ENCODE results near the gene SUGP1. TPM values are rescaled to one million over a fixed set of nuclear protein-coding genes. Genes with fewer than 3 reads are reported as not detected.
A peak's percentile ranks its signal among the peaks of the same experiment; 100 is the strongest.

SUGP1 gene
- total and polyA plus RNA-seq, 2 experiments from 2014 or later = 13.1 to 43.7 TPM

DNA sequence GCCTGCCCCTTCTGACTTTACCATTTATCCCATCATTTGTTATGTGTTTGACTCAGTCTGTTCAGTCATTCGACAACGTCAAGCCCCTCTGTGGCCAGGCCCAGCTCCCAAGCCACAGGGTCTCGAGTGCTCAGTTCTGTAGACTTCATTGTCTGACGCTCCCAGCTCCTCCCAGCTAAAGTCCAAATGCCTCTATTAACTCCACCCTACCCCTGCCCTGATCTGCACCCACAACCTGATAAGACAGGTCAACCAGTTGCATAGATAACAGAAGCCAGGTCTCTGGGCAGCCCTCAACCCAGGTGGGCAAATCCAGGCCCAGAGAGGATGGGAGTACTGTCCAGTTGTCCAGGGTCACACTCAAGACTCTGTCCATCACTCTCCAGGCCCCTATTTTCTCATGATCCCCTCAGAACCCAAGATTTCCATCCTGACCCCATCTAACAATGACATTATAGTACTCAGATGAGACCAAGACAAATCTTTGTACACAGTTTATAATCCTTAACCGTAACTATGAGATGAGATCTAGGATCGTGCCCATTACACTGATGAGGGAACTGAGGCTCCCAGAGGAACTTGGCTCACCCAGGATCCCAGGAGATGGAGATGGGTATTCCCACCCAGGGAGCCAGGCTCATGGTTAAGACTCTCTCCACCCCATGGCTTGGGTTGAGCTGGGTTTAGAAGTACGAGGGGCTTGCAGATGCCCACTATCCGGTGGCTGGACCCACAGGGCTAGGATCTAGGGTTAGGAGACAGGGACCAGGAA is 48.3 kb downstream of the SUGP1 start:
- Histone ChIP-seq H3K4me3 (no peak overlapping the region), H3K9me2 (replicated peaks; ENCODE audit: insufficient read depth) (no peaks in the 10 kb centered on the region), H3K79me2 (no peaks in the 10 kb centered on the region), H4K20me1 (ENCODE audit: insufficient read depth, poor library complexity, severe bottlenecking) (no peaks in the 10 kb centered on the region), H3K4me1 (ENCODE audit: insufficient read depth) (peaks cover 9% of the 10 kb centered on the region), H2AFZ (no peak overlapping the region), H3K27ac (no peak overlapping the region), H3K27me3 (no peaks in the 10 kb centered on the region), H3K9me3 (ENCODE audit: low read depth) (no peaks in the 10 kb centered on the region), H3K36me3 (replicated peaks; ENCODE audit: insufficient read depth, low read depth) (no peaks in the 10 kb centered on the region), H3K4me2 (peak overlapping the region; percentile 95)
- TF ChIP-seq, protein P1, sequence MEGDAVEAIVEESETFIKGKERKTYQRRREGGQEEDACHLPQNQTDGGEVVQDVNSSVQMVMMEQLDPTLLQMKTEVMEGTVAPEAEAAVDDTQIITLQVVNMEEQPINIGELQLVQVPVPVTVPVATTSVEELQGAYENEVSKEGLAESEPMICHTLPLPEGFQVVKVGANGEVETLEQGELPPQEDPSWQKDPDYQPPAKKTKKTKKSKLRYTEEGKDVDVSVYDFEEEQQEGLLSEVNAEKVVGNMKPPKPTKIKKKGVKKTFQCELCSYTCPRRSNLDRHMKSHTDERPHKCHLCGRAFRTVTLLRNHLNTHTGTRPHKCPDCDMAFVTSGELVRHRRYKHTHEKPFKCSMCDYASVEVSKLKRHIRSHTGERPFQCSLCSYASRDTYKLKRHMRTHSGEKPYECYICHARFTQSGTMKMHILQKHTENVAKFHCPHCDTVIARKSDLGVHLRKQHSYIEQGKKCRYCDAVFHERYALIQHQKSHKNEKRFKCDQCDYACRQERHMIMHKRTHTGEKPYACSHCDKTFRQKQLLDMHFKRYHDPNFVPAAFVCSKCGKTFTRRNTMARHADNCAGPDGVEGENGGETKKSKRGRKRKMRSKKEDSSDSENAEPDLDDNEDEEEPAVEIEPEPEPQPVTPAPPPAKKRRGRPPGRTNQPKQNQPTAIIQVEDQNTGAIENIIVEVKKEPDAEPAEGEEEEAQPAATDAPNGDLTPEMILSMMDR (IDR thresholded peaks at IDR 0.05; ENCODE audit: poor library complexity) = no peak
- TF ChIP-seq EZH2 (IDR thresholded peaks at IDR 0.05; ENCODE audit: borderline replicate concordance) (no peak), EZH2phosphoT487 (IDR thresholded peaks at IDR 0.05; ENCODE audit: low read depth, severe bottlenecking, unreplicated experiment) (no peak)
- DNase-seq (ENCODE audit: low spot score) = no peak
- WGBS (ENCODE audit: low lambda C conversion rate, missing lambda C conversion rate) = 93% methylated on average over 8 of the region's 8 CpGs

DNA sequence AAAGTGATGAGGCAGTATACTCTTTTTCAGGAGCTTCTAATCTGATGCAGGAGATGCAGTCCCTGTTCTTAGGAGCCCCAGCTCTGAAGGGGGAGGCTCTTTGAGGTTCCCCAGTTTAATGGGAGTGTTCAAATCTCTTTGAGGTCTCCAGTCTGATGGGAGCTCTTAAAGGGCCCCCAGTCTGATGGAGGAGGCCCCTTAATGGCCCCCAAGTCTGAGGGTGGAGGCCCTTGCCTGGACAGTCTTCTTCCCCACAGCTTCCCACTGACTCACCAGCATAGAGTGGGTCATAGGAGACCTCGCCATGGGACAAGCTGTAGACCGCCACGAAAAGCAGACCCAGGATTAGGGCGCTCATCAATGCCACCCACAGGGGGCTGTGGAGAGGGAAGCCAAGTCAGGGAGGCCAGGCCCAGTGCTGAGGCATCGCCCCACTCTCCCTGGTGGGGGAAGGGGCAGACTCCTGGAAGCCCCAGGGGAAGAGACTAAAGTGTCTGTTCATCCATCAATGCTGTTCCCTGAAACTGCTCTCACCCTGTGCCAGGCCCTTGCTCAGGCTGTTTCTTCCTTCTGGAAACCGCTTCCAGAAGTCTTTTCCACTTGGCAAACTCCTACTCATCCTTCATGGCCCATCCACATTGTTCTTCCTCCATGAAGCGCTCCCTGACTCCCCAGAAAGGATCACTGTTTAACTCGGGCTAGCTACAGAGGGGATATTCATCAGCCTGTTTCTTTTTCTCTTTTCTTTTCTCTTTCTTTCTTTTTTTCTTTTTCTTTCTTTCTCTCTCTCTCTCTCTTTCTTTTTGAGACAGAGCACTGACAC is 49.3 kb downstream of the SUGP1 start:
- no peak overlapping the region for H3K27ac ChIP-seq

DNA sequence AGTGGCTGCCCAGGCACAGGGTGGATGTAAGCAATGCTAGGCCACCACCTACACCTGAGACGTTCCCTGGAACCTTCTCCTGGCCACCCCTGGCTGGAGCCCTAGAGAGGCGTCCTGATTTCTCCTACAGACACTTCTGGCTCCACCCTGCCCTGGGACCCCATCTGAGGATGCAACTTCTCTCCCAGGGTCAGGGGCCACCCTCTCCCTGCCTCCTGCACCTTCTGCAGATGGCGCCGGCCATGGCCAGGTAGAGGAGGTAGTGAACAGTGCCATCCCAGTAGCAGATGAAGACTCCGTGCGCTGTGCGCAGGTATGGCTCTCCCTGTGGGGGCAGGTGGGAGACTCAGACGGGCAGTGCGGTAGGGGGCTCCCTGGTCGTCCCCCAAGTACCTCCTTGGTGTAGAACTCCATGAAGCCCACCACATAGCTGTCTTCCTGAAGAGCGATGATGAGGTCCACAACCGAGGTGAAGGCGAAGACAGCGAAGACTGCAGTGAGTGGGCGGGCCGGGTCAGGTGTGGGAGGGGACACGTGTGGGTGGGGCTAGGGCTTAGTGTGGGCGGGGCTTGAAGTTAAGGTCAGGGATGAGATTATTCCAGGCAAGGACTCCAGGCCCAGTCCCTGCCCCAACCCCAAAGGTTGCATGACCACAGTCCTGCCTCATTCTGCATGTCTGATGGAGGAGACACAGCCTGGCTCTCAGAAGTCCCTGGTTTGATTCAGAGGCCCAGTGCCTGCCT is 50.2 kb downstream of the SUGP1 start:
- no peaks in the 10 kb centered on the region for H3K36me3 ChIP-seq (replicated peaks; ENCODE audit: insufficient read depth, low read depth)
- no peak for TF ChIP-seq EZH2phosphoT487 (IDR thresholded peaks at IDR 0.05; ENCODE audit: low read depth, severe bottlenecking, unreplicated experiment)
- no peak for TF ChIP-seq EZH2 (IDR thresholded peaks at IDR 0.05; ENCODE audit: borderline replicate concordance)
- TF ChIP-seq, protein P1 (IDR thresholded peaks at IDR 0.05; ENCODE audit: poor library complexity) = no peak
- no peak overlapping the region for H3K4me3 ChIP-seq
- no peaks in the 10 kb centered on the region for H3K9me3 ChIP-seq (ENCODE audit: low read depth)
- no peak overlapping the region for H2AFZ ChIP-seq
- no peaks in the 10 kb centered on the region for H3K79me2 ChIP-seq
- peaks cover 5% of the 10 kb centered on the region for H3K4me1 ChIP-seq (ENCODE audit: insufficient read depth)
- DNase-seq (ENCODE audit: low spot score) = peak; percentile 4
- H3K4me2 ChIP-seq = no peak overlapping the region
- no peaks in the 10 kb centered on the region for H3K9me2 ChIP-seq (replicated peaks; ENCODE audit: insufficient read depth)
- H4K20me1 ChIP-seq (ENCODE audit: insufficient read depth, poor library complexity, severe bottlenecking) = no peaks in the 10 kb centered on the region
- 91% methylated on average over 14 of the region's 18 CpGs for WGBS (ENCODE audit: low lambda C conversion rate, missing lambda C conversion rate)
- no peaks in the 10 kb centered on the region for H3K27me3 ChIP-seq
- H3K27ac ChIP-seq = no peak overlapping the region

More for the DNA sequence above, 49.3 kb downstream of the SUGP1 start:
- 95% methylated on average over 8 of the region's 8 CpGs for WGBS (ENCODE audit: low lambda C conversion rate, missing lambda C conversion rate)
- Histone ChIP-seq H2AFZ (no peak overlapping the region), H3K4me2 (no peak overlapping the region), H3K4me3 (no peak overlapping the region), H3K9me3 (ENCODE audit: low read depth) (no peaks in the 10 kb centered on the region), H3K36me3 (replicated peaks; ENCODE audit: insufficient read depth, low read depth) (no peaks in the 10 kb centered on the region), H3K4me1 (ENCODE audit: insufficient read depth) (peaks cover 5% of the 10 kb centered on the region), H3K9me2 (replicated peaks; ENCODE audit: insufficient read depth) (no peaks in the 10 kb centered on the region), H3K27me3 (no peaks in the 10 kb centered on the region), H4K20me1 (ENCODE audit: insufficient read depth, poor library complexity, severe bottlenecking) (no peaks in the 10 kb centered on the region), H3K79me2 (no peaks in the 10 kb centered on the region)
- TF ChIP-seq EZH2phosphoT487 (IDR thresholded peaks at IDR 0.05; ENCODE audit: low read depth, severe bottlenecking, unreplicated experiment) (no peak), EZH2 (IDR thresholded peaks at IDR 0.05; ENCODE audit: borderline replicate concordance) (no peak)
- TF ChIP-seq, protein P1 (IDR thresholded peaks at IDR 0.05; ENCODE audit: poor library complexity) = no peak
- DNase-seq (ENCODE audit: low spot score) = no peak
